RWPE2 (cell line): ENCODE results near the gene ANAPC15.
A peak's percentile ranks its signal among the peaks of the same experiment; 100 is the strongest.

Experiments
- ATAC-seq: fragments of 200-7000 bp; cut with Tn5 transposase; 3 replicates; pipeline ENCODE4 v1.9.1; 2021; ENCODE audit warnings: low read depth
- DNase-seq: peaks from one replicate; pipeline ENCODE4 v3.0.0-alpha.2; 2020; ENCODE audit warnings: low spot score
- H3K27ac ChIP-seq: fragments of 450-650 bp; 2 replicates; pipeline ENCODE4 v1.5.1; 2017; ENCODE audit warnings: mild to moderate bottlenecking; ENCODE audit not compliant: poor library complexity, severe bottlenecking
- H3K27me3 ChIP-seq: fragments of 250-450 bp; sonication (Bioruptor Pico); 2 replicates; pipeline ENCODE4 v1.5.1; 2021; ENCODE audit warnings: mild to moderate bottlenecking, moderate library complexity; ENCODE audit not compliant: insufficient read depth, poor library complexity, severe bottlenecking
- H3K36me3 ChIP-seq: fragments of 250-450 bp; sonication (Bioruptor Pico); 2 replicates; pipeline ENCODE4 v1.5.1; 2020; ENCODE audit warnings: low read depth, mild to moderate bottlenecking, moderate library complexity
- H3K4me1 ChIP-seq: fragments of 250-450 bp; sonication (Bioruptor Pico); 2 replicates; pipeline ENCODE4 v1.5.1; 2021; ENCODE audit warnings: mild to moderate bottlenecking, moderate library complexity; ENCODE audit not compliant: insufficient read depth, poor library complexity, severe bottlenecking
- H3K4me3 ChIP-seq: fragments of 250-450 bp; sonication (Bioruptor Pico); 2 replicates; pipeline ENCODE4 v1.5.1; 2021; ENCODE audit warnings: mild to moderate bottlenecking, moderate library complexity; ENCODE audit not compliant: severe bottlenecking
- H3K9me3 ChIP-seq: fragments of 250-450 bp; sonication (Bioruptor Pico); 2 replicates; pipeline ENCODE4 v1.5.1; 2021; ENCODE audit warnings: mild to moderate bottlenecking, moderate library complexity; ENCODE audit not compliant: severe bottlenecking
- TF ChIP-seq, protein P1 (sequence below): fragments of 450-650 bp; IDR thresholded peaks from one replicate; pipeline ENCODE4 v1.5.1; 2017; ENCODE audit warnings: mild to moderate bottlenecking, moderate library complexity; ENCODE audit not compliant: poor library complexity, severe bottlenecking

Gene ANAPC15

DNA sequence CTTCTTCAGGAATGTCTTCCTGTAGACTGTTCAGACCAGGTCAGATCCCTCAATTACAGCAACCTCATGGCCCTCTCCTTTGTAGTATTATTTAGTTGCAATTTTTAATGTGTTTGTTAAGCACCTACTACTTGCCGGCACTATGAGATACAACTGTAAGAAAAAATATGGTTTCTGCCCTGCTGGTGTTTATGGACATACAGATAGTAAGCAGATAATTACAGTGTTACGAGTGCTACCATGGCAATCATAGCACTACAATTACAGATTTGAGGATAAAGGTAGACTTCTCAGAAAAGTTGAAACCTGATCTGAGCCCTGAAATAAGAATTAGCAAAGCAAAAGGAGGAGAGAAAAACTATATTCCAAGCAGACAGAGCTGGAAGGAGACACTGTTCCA lies 29.1 kb downstream of the ANAPC15 start:
- TF ChIP-seq, protein P1, sequence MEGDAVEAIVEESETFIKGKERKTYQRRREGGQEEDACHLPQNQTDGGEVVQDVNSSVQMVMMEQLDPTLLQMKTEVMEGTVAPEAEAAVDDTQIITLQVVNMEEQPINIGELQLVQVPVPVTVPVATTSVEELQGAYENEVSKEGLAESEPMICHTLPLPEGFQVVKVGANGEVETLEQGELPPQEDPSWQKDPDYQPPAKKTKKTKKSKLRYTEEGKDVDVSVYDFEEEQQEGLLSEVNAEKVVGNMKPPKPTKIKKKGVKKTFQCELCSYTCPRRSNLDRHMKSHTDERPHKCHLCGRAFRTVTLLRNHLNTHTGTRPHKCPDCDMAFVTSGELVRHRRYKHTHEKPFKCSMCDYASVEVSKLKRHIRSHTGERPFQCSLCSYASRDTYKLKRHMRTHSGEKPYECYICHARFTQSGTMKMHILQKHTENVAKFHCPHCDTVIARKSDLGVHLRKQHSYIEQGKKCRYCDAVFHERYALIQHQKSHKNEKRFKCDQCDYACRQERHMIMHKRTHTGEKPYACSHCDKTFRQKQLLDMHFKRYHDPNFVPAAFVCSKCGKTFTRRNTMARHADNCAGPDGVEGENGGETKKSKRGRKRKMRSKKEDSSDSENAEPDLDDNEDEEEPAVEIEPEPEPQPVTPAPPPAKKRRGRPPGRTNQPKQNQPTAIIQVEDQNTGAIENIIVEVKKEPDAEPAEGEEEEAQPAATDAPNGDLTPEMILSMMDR: no peak
- no peak for DNase-seq
- no peaks in the 10 kb centered on the region for H3K9me3 ChIP-seq
- no peak overlapping the region for H3K4me3 ChIP-seq
- H3K27me3 ChIP-seq: no peaks in the 10 kb centered on the region
- H3K4me1 ChIP-seq: peaks cover 19% of the 10 kb centered on the region
- ATAC-seq: no peak
- H3K27ac ChIP-seq: peak overlapping the region; percentile 65
- H3K36me3 ChIP-seq: 0 out of 2 replicates have a peak, but pooled peaks cover 3% of the 10 kb centered on the region

DNA sequence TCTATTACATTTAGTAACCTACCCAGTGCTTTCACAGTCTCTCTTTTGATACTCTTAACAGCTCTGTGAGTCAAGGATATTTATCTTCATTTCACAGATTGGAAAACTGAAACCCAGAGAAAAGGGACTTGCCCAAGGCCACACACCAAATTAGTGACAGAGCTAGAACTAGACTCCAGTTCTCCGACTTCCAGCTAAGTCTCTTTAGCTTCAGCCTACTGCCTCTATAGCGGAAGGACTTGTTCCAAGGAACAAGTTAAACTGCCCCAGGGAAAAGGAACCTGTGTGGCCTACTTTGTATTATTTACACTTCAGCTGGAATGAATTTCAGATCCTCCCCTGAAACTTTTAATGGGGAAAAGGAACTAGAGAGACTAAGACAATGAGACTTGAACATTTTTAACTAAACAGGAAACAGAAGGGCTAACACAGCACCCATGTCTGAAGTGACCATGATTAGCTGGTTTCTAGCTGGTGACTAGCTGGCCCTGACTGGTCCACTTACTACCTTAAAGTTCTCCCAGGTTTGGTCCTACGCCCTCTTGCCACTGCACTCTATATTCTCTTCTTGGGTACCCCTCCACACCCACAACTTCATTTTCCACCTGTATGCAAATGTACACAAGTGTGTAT lies 30.6 kb downstream of the ANAPC15 start:
- no peaks in the 10 kb centered on the region for H3K27me3 ChIP-seq
- H3K9me3 ChIP-seq: no peaks in the 10 kb centered on the region
- H3K36me3 ChIP-seq: peaks cover 5% of the 10 kb centered on the region; the same call in 1 of the 2 replicates
- H3K4me1 ChIP-seq: peaks cover 25% of the 10 kb centered on the region
- no peak for ATAC-seq
- H3K27ac ChIP-seq: peak overlapping the region; percentile 68
- H3K4me3 ChIP-seq: no peak overlapping the region
- no peak for DNase-seq
- TF ChIP-seq, protein P1: no peak

DNA sequence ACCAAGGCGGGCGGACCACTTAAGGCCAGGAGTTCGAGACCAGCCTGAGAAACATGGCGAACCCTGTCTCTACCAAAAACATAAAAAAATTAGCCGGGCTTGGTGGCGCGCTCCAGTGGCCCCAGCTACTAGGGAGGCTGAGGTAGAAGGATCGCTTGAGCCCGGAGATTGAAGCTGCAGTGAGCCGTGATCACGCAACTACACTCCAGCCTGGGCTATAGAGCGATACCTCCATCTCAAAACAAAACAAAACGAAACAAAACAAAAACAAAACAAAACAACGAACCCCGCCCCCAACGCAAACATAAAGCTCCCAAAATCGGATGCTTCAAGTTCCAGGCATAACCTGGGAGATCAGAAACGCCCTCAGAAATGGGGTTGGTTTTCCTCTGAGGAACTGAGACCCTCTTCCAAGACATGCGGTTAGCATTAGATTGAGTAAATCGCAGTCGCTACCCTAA lies 31.3 kb downstream of the ANAPC15 start:
- TF ChIP-seq, protein P1: no peak
- H3K4me1 ChIP-seq: peaks cover 25% of the 10 kb centered on the region
- H3K27me3 ChIP-seq: no peaks in the 10 kb centered on the region
- peaks cover 10% of the 10 kb centered on the region for H3K36me3 ChIP-seq
- H3K4me3 ChIP-seq: peak overlapping the region; percentile 56
- no peak for DNase-seq
- no peaks in the 10 kb centered on the region for H3K9me3 ChIP-seq
- ATAC-seq: no peak
- H3K27ac ChIP-seq: peak overlapping the region; percentile 68

DNA sequence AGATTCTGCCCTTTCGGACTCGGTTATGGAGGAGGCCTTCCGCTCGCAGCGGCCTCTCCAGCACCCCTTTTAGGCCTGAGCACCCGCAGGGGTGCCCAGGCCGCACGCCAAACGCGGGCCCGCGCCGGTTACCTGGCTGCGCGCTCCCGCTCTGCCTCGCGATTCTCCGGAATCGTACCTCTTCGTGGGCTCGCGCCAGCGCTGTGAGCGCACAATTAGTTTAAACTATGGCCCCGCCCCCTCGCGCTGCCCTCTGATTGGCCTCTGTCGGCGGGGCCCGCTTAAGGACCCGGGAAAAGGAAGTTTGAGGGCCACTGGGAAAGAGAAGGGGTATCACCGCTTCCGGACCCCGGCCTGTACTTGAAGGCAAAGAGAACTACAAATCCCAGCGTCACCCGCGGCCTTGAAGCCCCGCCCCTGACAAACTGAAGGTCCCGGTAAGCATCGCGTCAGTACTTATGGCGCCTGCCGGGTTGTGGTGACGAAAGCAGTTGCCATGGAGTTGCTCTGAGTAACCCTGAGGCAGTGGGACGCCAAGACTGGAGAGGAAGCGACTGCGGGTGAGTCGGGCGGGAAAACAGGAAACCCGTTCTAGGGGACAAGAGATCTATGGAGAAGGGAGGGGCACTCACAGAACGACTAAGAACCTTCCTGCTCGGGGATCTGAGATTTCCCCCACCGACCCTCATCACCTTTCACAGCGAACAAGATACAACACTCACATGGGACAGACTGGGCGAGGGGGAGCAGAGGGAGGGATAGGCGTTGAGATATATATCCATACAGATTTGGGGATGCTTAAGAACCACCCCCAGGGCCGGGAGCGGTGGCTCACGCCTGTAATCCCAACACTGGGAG lies 31.9 kb downstream of the ANAPC15 start, which contains the start of the genes LRRC51 and NUMA1:
Gene LRRC51, plus strand, starts transcription at position 525 of the 858 bp plus-strand sequence. CDS start 8,234 bp downstream, outside the sequence.
Gene NUMA1, minus strand, starts transcription at position 217 of the 858 bp plus-strand sequence. CDS start 44,599 bp downstream, outside the sequence.
- peaks cover 25% of the 10 kb centered on the region for H3K4me1 ChIP-seq
- DNase-seq (peak; percentile 99), ATAC-seq (peak; percentile 93)
- peak within 1 kb of the TSS; percentile 68 for H3K27ac ChIP-seq
- peaks cover 17% of the 10 kb centered on the region for H3K36me3 ChIP-seq
- H3K9me3 ChIP-seq: no peaks in the 10 kb centered on the region
- H3K27me3 ChIP-seq: no peaks in the 10 kb centered on the region
- H3K4me3 ChIP-seq: peak within 1 kb of the TSS; percentile 56
- TF ChIP-seq, protein P1: no peak
